Muscle layer of duodenum (tissue), 2 donors: ENCODE data around the gene ZNF24.

Source experiments
- H3K27ac ChIP-seq: one replicate; pipeline ENCODE4 v1.7.0; 2013; ENCODE audit warnings: mild to moderate bottlenecking, low read length
- H3K27me3 ChIP-seq: one replicate; pipeline ENCODE4 v1.7.0; 2013; ENCODE audit warnings: low read depth, mild to moderate bottlenecking, control low read depth, low read length
- H3K36me3 ChIP-seq, 2 donors: one replicate each; pipeline ENCODE4 v1.7.0; 2013; ENCODE audit warnings: low read length in 2 of 2, control low read depth in 1 of 2, mild to moderate bottlenecking in 1 of 2; ENCODE audit not compliant: insufficient read depth in 2 of 2, control insufficient read depth in 1 of 2
- H3K4me1 ChIP-seq, 2 donors: one replicate each; pipeline ENCODE4 v1.7.0; 2013; ENCODE audit warnings: low read length in 2 of 2, mild to moderate bottlenecking in 2 of 2, control low read depth in 1 of 2, moderate library complexity in 1 of 2; ENCODE audit not compliant: insufficient read depth in 2 of 2, control insufficient read depth in 1 of 2
- H3K4me3 ChIP-seq, 2 donors: one replicate each; pipeline ENCODE4 v1.7.0; 2013; ENCODE audit warnings: low read length in 2 of 2, low read depth in 1 of 2, mild to moderate bottlenecking in 1 of 2
- H3K9me3 ChIP-seq, 2 donors: one replicate each; pipeline ENCODE4 v1.7.0; 2013; ENCODE audit warnings: low read length in 2 of 2, control low read depth in 1 of 2, mild to moderate bottlenecking in 1 of 2; ENCODE audit not compliant: control insufficient read depth in 1 of 2
- donor health status: healthy.

ZNF24 gene

DNA sequence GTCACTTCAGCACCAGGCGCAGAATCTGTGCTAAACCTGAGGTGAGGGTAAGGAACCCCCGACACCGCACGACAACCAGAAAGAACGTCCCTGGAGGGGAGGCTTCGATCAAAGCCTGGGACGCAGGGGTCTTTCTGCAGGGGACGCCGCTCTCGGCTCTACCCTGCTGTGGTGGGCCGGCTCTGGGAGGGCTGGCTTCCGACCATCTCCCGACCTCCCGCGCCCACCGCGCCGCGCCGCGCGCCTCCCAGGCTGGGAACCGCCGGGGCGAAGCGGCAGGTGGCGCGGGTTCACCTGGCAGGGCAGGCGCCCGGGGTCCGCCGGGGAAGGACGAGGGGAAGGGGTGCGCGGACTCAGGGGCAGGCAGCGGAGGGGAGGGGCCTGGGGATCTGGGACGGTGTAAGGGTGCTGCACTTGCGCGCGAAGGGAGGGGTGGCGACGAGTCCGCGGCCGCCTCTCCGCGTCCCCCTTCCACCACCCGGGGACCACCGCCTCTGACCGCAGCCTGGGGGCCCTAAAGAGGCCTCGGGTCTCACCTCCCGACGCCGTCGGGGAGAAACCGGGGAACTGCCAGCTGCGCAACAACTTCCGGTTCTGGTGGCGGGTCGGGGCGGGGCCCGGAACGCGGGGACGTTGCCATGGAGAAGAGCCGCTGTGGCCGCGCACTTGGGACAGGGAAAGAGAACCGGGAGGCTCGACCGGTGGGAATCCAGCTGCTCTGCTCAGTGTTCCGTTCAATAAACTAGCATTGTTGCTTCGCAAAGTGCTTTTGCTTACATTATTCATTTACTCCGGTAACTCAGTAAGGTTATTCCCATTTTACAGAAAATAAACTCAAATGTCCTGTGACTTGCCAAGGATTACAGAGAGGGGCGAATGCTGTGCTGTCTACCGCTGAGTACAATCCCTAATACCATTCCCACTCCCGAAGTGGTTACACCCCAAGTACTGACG is 32.8 kb upstream of the ZNF24 start, which contains the start of gene ZNF396:
TSS of gene ZNF396 (minus strand) at position 596 of the 954 bp plus-strand sequence. CDS start 3,045 bp downstream, outside the sequence.
- Histone ChIP-seq H3K27me3 (no peaks in the 10 kb centered on the region), H3K9me3 (no peaks in the 10 kb centered on the region), H3K4me1 (peaks cover 0 to 5% of the 10 kb centered on the region in 2 donors), H3K4me3 (peak within 1 kb of the TSS; percentile 64 to 83), H3K36me3 (no peaks in the 10 kb centered on the region), H3K27ac (no peak within 1 kb of the TSS)

DNA sequence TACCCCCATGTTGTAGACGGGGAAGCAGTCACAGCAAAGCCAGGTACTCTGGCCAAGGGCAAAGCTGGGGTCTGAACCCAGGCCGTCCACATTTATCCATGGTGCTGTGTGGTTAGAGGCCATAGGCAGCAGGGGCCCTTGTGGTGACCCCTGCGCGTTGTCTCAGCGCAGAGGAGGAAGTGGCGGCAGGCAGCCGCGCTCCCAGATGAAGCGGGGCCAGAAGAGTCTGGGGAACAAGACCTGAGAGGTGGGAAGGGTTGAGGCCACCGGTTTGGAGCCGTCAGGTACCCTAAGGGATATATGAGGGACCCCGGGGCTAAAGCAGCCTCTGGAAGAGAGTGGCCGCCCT is 32.1 kb upstream of the ZNF24 start:
- no peak overlapping the region for H3K27ac ChIP-seq
- no peaks in the 10 kb centered on the region for H3K9me3 ChIP-seq
- no peaks in the 10 kb centered on the region for H3K36me3 ChIP-seq
- H3K27me3 ChIP-seq = no peaks in the 10 kb centered on the region
- H3K4me1 ChIP-seq = peaks cover 0 to 5% of the 10 kb centered on the region in 2 donors
- H3K4me3 ChIP-seq = peak overlapping the region; percentile 64 to 83

DNA sequence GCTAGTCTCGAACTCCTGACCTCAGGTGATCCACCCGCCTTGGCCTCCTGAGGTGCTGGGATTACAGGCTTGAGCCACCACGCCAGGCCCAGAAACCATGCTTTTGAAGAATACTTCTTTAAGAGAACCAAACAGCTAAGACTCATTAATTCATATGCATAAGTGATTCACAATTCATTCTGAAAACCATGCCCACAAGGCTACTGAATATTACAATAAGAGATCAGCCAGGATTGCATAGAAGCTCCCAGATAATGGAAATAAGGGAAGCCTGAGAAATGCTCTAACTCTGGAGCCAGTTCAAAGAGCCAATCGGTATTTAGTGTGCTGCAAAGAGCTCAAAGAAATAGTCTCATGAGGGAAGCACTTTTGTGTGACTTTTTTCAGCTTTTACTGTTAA is 30.5 kb upstream of the ZNF24 start:
- peaks cover 0 to 3% of the 10 kb centered on the region in 2 donors for H3K36me3 ChIP-seq

DNA sequence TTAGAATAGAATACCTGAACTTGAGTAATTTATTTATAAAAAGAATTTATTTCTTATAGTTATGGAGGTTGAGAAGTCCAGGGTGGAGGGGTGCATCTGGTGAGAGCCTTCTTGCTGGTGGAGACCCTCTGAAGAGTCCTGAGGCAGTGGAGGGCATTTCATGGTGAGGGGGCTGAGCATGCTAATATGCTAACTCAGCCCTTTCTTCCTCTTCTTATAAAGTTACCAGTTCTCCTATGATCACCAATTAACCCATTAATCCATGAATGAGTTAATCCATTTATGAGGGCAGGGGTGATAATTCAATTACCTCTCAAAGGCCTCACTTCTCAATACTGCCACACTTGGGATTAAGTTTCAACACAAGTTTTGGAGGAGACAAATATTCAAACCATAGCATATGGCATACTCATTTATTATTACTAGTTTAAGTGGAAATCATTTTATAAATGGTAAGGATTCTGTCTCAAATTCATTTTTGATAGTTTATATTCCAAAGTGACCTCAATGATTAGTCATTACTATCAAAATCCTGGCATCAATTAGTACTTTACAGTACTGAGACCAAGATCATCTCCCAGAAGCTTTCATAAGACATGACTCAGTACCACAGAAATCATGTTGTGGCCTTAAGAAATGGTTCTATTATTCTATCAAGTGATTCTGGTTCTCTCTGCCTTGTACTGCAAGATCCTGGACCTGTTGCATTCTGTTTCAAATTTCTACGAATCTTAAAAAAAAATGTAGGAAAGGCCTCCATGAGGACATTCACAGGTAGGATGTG is 27.4 kb upstream of the ZNF24 start:
- peaks cover 0 to 3% of the 10 kb centered on the region in 2 donors for H3K36me3 ChIP-seq
- H3K4me3 ChIP-seq = no peak overlapping the region
- H3K4me1 ChIP-seq = peaks cover 0 to 5% of the 10 kb centered on the region in 2 donors
- H3K9me3 ChIP-seq = no peaks in the 10 kb centered on the region
- no peak overlapping the region for H3K27ac ChIP-seq
- H3K27me3 ChIP-seq = no peaks in the 10 kb centered on the region

More for the DNA sequence above, 30.5 kb upstream of the ZNF24 start:
- Histone ChIP-seq H3K27me3 (no peaks in the 10 kb centered on the region), H3K4me3 (no peak overlapping the region), H3K27ac (no peak overlapping the region), H3K4me1 (peaks cover 0 to 5% of the 10 kb centered on the region in 2 donors), H3K9me3 (no peaks in the 10 kb centered on the region)

- Histone ChIP-seq H3K4me1 (no peaks in the 10 kb centered on the region), H3K36me3 (peaks cover 0 to 3% of the 10 kb centered on the region in 2 donors), H3K27me3 (no peaks in the 10 kb centered on the region), H3K4me3 (no peak overlapping the region), H3K27ac (no peak overlapping the region), H3K9me3 (no peaks in the 10 kb centered on the region)
These were observed 24.9 kb upstream of the ZNF24 start for GRCh38 chr18:35369126-35369525.

DNA sequence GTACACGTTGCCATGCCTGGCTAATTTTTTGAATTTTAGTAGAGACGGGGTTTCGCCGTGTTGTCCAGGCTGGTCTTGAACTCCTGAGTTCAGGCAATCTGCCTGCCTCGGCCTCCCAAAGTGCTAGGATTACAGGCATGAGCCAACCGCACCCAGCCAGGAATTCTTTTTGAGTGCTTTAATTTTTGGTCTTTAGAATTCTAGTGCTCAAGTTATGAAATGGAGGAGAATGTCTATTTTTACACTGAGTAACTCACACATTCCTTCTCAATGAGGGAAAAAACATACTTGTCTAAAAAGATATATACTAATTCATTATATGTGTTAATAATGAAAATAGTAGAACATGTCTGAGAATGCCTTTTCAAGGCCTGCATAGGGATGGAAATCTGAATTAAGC is 24.4 kb upstream of the ZNF24 start:
- Histone ChIP-seq H3K27me3 (no peaks in the 10 kb centered on the region), H3K4me3 (no peak overlapping the region), H3K36me3 (peaks cover 0 to 3% of the 10 kb centered on the region in 2 donors), H3K9me3 (no peaks in the 10 kb centered on the region), H3K27ac (no peak overlapping the region), H3K4me1 (no peaks in the 10 kb centered on the region)

DNA sequence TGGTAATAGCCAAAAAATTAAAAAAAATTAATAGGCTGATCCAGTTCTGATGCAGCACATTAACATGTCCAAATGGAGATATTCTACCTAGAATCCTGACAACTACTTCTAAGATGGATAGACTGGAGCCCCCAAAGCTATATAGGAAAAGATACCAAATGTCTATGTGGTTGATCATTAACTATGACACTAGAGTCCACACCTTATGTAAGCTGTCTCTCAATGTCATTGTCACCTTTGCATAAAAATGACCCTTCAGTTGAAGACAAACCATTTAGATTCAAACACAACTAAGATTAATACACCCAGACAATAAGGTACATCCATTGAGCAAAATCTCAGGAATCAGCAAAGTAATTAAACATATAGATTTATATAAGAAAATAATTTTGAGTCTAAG is 18.3 kb upstream of the ZNF24 start:
- H3K4me3 ChIP-seq = no peak overlapping the region
- no peaks in the 10 kb centered on the region for H3K27me3 ChIP-seq
- H3K4me1 ChIP-seq = no peaks in the 10 kb centered on the region
- no peaks in the 10 kb centered on the region for H3K36me3 ChIP-seq
- no peak overlapping the region for H3K27ac ChIP-seq
- H3K9me3 ChIP-seq = no peaks in the 10 kb centered on the region

GRCh38 chr18:35361570-35362321 is 17.5 kb upstream of the ZNF24 start:
- Histone ChIP-seq H3K4me3 (no peak overlapping the region), H3K36me3 (no peaks in the 10 kb centered on the region), H3K27ac (no peak overlapping the region), H3K9me3 (no peaks in the 10 kb centered on the region), H3K27me3 (no peaks in the 10 kb centered on the region), H3K4me1 (no peaks in the 10 kb centered on the region)

DNA sequence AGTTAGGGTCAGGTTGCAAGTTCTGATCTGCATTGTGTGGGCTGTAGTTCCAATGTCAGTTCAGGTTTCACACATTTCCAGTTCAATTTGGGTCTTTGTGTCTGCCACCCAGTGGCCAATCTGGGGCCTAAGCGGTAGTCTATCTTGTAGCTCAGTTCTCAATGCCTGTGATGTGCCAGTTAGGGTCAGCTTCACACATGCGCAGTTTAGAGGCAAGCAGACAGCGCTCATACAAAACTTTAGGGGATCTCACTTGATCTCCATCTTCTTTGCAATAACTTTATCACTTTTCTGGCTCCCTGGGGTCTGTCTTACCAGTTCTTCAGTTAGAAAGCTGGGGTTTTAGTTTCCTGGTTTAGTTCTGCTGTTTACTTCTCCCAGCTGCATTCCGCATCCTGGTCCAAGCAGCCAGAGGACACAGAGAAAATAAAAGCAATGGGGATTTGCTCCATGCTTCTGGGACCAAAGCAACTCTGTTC is 11.0 kb upstream of the ZNF24 start:
- Histone ChIP-seq H3K9me3 (peaks cover 0 to 7% of the 10 kb centered on the region in 2 donors), H3K27ac (no peak overlapping the region), H3K36me3 (no peaks in the 10 kb centered on the region), H3K27me3 (no peaks in the 10 kb centered on the region), H3K4me3 (peak overlapping the region; percentile 27 to 41), H3K4me1 (no peaks in the 10 kb centered on the region)

DNA sequence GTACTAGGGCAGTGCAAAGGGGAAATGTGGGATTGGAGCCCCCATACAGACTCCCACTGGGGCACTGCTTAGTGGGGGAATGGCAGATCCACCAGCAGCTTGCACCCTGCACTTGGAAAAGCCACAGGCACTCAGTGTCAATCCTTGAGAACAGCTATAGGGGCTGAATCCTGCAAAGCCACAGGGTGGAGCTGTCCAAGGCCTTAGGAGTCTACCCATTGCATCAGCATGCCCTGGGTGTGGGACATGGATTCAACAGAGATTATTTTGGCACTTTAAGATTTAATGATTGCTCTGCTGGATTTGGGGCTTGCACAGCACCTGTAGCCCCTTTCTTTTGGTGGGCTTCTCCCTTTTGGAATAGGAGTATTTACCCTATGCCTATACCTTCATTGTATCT is 8.6 kb upstream of the ZNF24 start:
- no peaks in the 10 kb centered on the region for H3K36me3 ChIP-seq
- no peak overlapping the region for H3K4me3 ChIP-seq
- no peaks in the 10 kb centered on the region for H3K4me1 ChIP-seq
- peaks cover 0 to 7% of the 10 kb centered on the region in 2 donors for H3K9me3 ChIP-seq
- no peak overlapping the region for H3K27ac ChIP-seq
- H3K27me3 ChIP-seq = no peaks in the 10 kb centered on the region

DNA sequence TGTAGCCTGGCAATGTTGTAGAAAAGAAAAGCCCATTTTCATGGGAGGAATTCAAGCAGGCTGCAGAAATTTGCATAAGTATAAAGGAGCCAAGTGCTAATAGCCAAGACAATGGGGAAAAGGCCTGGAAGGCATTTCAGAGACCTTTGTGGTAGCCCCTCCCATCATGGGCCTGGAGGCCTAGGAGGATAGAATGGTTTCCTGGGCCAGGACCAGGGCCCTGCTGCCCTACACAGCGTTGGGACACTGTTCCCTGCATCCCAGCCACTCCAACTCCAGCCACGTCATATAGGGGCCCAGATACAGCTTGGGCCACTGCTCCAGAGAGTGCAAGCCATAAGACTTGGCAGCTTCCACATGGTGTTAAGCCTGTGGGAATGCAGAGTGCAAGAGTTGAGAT is 8.1 kb upstream of the ZNF24 start:
- Histone ChIP-seq H3K4me1 (no peaks in the 10 kb centered on the region), H3K9me3 (peaks cover 0 to 7% of the 10 kb centered on the region in 2 donors), H3K27me3 (no peaks in the 10 kb centered on the region), H3K36me3 (no peaks in the 10 kb centered on the region), H3K4me3 (no peak overlapping the region), H3K27ac (no peak overlapping the region)
